A549 (cell line): ENCODE measurements around the gene SPATA46. TPM values are rescaled to one million over a fixed set of nuclear protein-coding genes. Genes with fewer than 3 reads are reported as not detected.
A peak's percentile ranks its signal among the peaks of the same experiment; 100 is the strongest.

ENCODE experiments used
- ATAC-seq, 2 experiments: fragments of 200-7000 bp in 1 of 2; fragments of >200 bp in 1 of 2; cut with Nextera tagmentation in 1 of 2; cut with Tn5 transposase in 1 of 2; 3 replicates each; pipeline versions ENCODE4 v1.8.0 to v1.9.1; 2018 to 2020; ENCODE audit warnings: mild to moderate bottlenecking in 1 of 2, moderate library complexity in 1 of 2
- CTCF ChIA-PET: fragments of 300-600 bp; sonication (Branson Sonifier 250); formaldehyde crosslinking; extraction: SDS; loops from one replicate; lab custom pipeline; 2021; ENCODE audit warnings: antibody characterized with exemption, inconsistent platforms; lab: Yijun Ruan, JAX
- POLR2A ChIA-PET: fragments of 350-600 bp; formaldehyde crosslinking; extraction: SDS; loops from one replicate; lab custom pipeline; 2021; ENCODE audit warnings: antibody characterized with exemption, inconsistent platforms; lab: Yijun Ruan, JAX
- DNase-seq, 2 experiments: peaks; one replicate each; pipeline versions ENCODE4 v3.0.0 to v3.0.0-alpha.2; 2011 to 2016; ENCODE audit warnings: low read depth in 1 of 2, low spot score in 1 of 2
- FAIRE-seq: peaks from 2 replicates; lab custom pipeline; 2011; peaks lifted over from hg19 to GRCh38; lab: Jason Lieb, UNC
- H3K27ac ChIP-seq, 2 experiments: fragments of >200 bp; sonication (Bioruptor Twin); formaldehyde crosslinking; 3 replicates each; pipeline ENCODE4 v1.5.1; 2016 to 2017
- H3K4me1 ChIP-seq: fragments of >200 bp; sonication (Bioruptor Twin); formaldehyde crosslinking; 3 replicates; pipeline ENCODE4 v1.6.1; 2016
- H3K4me2 ChIP-seq: fragments of >200 bp; sonication (Bioruptor Twin); formaldehyde crosslinking; 3 replicates; pipeline ENCODE4 v1.6.1; 2016
- H3K4me3 ChIP-seq: fragments of >200 bp; sonication (Bioruptor Twin); formaldehyde crosslinking; 3 replicates; pipeline ENCODE4 v1.5.1; 2016
- H3K9me3 ChIP-seq: fragments of >200 bp; sonication (Bioruptor Twin); formaldehyde crosslinking; 3 replicates; pipeline ENCODE4 v1.6.1; 2016
- BCL3 ChIP-seq: fragments of >200 bp; sonication (Bioruptor Twin); formaldehyde crosslinking; IDR thresholded peaks from 3 replicates; pipeline ENCODE4 v1.6.1; 2016
- BHLHE40 ChIP-seq: IDR thresholded peaks from 2 replicates; pipeline ENCODE4 v1.6.1; 2012; ENCODE audit warnings: low read depth, low read length, inconsistent platforms
- CBX8 ChIP-seq: fragments of 200-600 bp; sonication (generic); IDR thresholded peaks from 2 replicates; pipeline ENCODE4 v1.6.1; 2016
- CEBPB ChIP-seq, 2 experiments: fragments of >200 bp in 1 of 2; sonication (Bioruptor Twin) in 1 of 2; formaldehyde crosslinking in 1 of 2; IDR thresholded peaks; 2 replicates each; pipeline ENCODE4 v1.6.1; 2012 to 2016
- CTCF ChIP-seq: fragments of >200 bp; sonication (Bioruptor Twin); formaldehyde crosslinking; IDR thresholded peaks from 3 replicates; pipeline ENCODE4 v1.5.1; 2016
- EHMT2 ChIP-seq: fragments of 200-600 bp; sonication (generic); IDR thresholded peaks from 2 replicates; pipeline ENCODE4 v1.6.1; 2016; ENCODE audit warnings: antibody characterized with exemption, low read depth, mild to moderate bottlenecking, moderate library complexity
- ESRRA ChIP-seq: fragments of 150-350 bp; IDR thresholded peaks from 2 replicates; pipeline ENCODE4 v1.6.1; 2014; ENCODE audit warnings: mild to moderate bottlenecking, low read length, borderline replicate concordance
- FOXS1 ChIP-seq: fragments of 250-450 bp; sonication (Bioruptor Pico); IDR thresholded peaks from 2 replicates; pipeline ENCODE4 v1.5.0; 2020; ENCODE audit warnings: mild to moderate bottlenecking, moderate library complexity
- HOXB13 ChIP-seq: fragments of 250-450 bp; sonication (Bioruptor Pico); IDR thresholded peaks from 2 replicates; pipeline ENCODE4 v1.5.0; 2020; ENCODE audit warnings: low read depth, mild to moderate bottlenecking, moderate library complexity
- JUN ChIP-seq, 2 experiments: fragments of >200 bp; sonication (Bioruptor Twin); formaldehyde crosslinking; IDR thresholded peaks; 2 replicates in 1 of 2; 3 replicates in 1 of 2; pipeline ENCODE4 v1.6.1; 2016 to 2017
- NR3C1 ChIP-seq: fragments of >200 bp; sonication (Bioruptor Twin); formaldehyde crosslinking; IDR thresholded peaks from 3 replicates; pipeline ENCODE4 v1.6.1; 2017
- PHF8 ChIP-seq: fragments of 200-600 bp; sonication (generic); IDR thresholded peaks from 2 replicates; pipeline ENCODE4 v1.6.1; 2016; ENCODE audit warnings: low read depth, mild to moderate bottlenecking, antibody characterized with exemption, moderate library complexity, borderline replicate concordance
- POLR2AphosphoS2 ChIP-seq: conservative IDR thresholded peaks from 2 replicates; pipeline ENCODE4 v1.6.1; 2012; ENCODE audit warnings: low read length, improper control_type of control experiment, inconsistent platforms
- RAD21 ChIP-seq, 2 experiments: fragments of >200 bp in 1 of 2; sonication (Bioruptor Twin) in 1 of 2; formaldehyde crosslinking in 1 of 2; IDR thresholded peaks in 1 of 2; conservative IDR thresholded peaks in 1 of 2; 2 replicates in 1 of 2; 3 replicates in 1 of 2; pipeline ENCODE4 v1.6.1; 2012 to 2018; ENCODE audit warnings: inconsistent platforms in 1 of 2
- RARB ChIP-seq: fragments of 250-450 bp; sonication (Bioruptor Pico); IDR thresholded peaks from 2 replicates; pipeline ENCODE4 v1.8.0; 2021; ENCODE audit warnings: mild to moderate bottlenecking, moderate library complexity
- RCOR1 ChIP-seq: fragments of 150-350 bp; IDR thresholded peaks from 2 replicates; pipeline ENCODE4 v1.6.1; 2014; ENCODE audit warnings: antibody characterized with exemption, low read length, low read depth
- SREBF2 ChIP-seq: fragments of 450-650 bp; IDR thresholded peaks from 2 replicates; pipeline ENCODE4 v1.6.1; 2014; ENCODE audit warnings: mild to moderate bottlenecking, moderate library complexity
- WGBS: methylation state at CpG from one replicate; pipeline ENCODE4 v1.1.6; 2017; ENCODE audit errors: missing lambda C conversion rate; 5-methylcytosine and 5-hydroxymethylcytosine counted together
- polyA plus RNA-seq, 4 experiments: library from polyadenylated mRNA; depleted of rRNA in 3 of 4; stranded (reverse); fragments of >200 nt; fragmentation: RNase III in 1 of 4; extraction: RNeasy Plus Mini Kit Qiagen cat#74134 plus additional on column Dnase treatment in 1 of 4; gene quantifications; 2 replicates in 3 of 4; 3 replicates in 1 of 4; pipeline ENCODE4 v1.2.3, GENCODE V29; 2011 to 2017
- TF ChIP-seq, protein P1 (sequence below): IDR thresholded peaks from 2 replicates; pipeline ENCODE4 v1.6.1; 2012
- TF ChIP-seq, protein P2 (sequence below): IDR thresholded peaks from 2 replicates; pipeline ENCODE4 v1.6.1; 2012; ENCODE audit warnings: low read depth, borderline replicate concordance

Gene SPATA46
- polyA plus RNA-seq, 2 of the 4 experiments (the other 2 are of a cell fraction) = not detected

DNA sequence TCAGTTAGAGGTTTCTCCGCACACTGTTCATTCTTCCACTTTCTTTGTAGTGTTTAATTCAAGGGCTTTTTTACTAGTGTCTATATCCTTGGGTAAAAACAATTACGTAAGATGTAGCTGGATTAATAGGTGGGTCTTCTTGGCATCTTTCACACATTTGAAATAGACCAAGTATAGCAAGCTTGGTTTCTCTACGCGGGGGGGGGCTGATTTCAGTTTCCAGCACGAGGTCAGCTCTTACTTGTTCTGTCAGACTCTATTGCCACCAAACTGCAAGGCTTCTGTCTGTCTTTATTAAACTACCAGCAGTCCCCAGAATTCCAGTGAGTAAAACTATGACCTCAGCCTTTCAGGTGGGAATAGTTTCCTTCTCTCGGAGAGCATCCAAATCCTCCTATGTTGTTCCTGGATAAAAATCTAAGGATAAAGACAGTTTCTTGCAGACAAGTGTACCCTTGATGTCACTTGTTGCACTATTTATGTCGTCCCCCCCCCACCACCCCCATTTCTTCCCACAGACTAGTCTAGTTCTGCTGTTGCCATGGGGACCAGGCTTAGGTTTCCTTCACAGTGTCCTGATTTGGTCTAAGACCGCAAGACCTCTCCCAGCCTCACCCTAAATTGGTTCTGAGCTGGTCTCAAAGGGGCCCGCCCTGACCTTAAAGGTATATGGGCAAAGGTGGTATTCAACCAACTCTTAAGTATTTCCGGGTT, 17.0 kb downstream of the SPATA46 start:
- no peak overlapping the region for H3K4me2 ChIP-seq
- ATAC-seq (no peak), DNase-seq (no peak), FAIRE-seq (no peak)
- 65% methylated on average over 10 of the region's 10 CpGs for WGBS
- ChIA-PET CTCF (interaction anchor here (0.6 to 0.9 kb wide), 4 partner anchors 10 to 303 kb away, joined by 3 read pairs; no protein-coding TSS in a partner anchor), POLR2A (no interaction called here)
- H3K9me3 ChIP-seq = no peaks in the 10 kb centered on the region
- no peaks in the 10 kb centered on the region for H3K4me1 ChIP-seq
- H3K4me3 ChIP-seq = no peak overlapping the region
- TF ChIP-seq, protein P1, sequence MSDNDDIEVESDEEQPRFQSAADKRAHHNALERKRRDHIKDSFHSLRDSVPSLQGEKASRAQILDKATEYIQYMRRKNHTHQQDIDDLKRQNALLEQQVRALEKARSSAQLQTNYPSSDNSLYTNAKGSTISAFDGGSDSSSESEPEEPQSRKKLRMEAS = no peak
- no peak for TF ChIP-seq HOXB13 (CRISPR knock-in tag)
- TF ChIP-seq BCL3 = no peak
- no peak for TF ChIP-seq ESRRA
- no peak for TF ChIP-seq POLR2AphosphoS2
- TF ChIP-seq RARB (CRISPR knock-in tag) = no peak
- no peak for TF ChIP-seq CBX8
- TF ChIP-seq JUN (IDR thresholded peaks at IDR 0.05) = no peak
- TF ChIP-seq RCOR1 = no peak
- TF ChIP-seq PHF8 = no peak
- no peak for TF ChIP-seq CEBPB (IDR thresholded peaks at IDR 0.05)
- TF ChIP-seq NR3C1 = no peak
- no peak for TF ChIP-seq SREBF2
- no peak for TF ChIP-seq EHMT2
- H3K27ac ChIP-seq = no peak overlapping the region

DNA sequence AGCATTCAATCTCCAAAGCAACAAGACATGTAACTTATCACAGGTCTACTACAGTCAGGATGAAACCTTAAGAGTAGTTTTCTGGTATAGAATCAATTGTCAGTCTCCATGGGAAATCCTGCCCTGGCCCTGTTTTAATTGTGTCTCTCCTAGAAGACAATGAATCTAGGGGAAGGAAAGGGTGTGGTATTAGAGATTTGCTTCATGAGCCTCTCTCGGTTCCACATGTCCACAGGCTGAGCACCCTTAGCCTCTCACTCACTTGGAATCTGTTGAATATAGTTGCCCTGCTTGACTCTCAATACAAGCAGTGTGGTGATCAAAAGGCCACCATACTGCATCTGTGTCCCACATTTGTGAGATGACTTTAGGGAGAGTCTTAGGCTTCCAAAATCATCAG, 17.7 kb downstream of the SPATA46 start:
- Histone ChIP-seq H3K4me2 (no peak overlapping the region), H3K4me1 (no peaks in the 10 kb centered on the region), H3K9me3 (no peaks in the 10 kb centered on the region), H3K4me3 (no peak overlapping the region), H3K27ac (no peak overlapping the region)
- POLR2A ChIA-PET = no interaction called here
- ATAC-seq (no peak), FAIRE-seq (no peak), DNase-seq (no peak)
- TF ChIP-seq POLR2AphosphoS2 (no peak), BHLHE40 (no peak), FOXS1 (CRISPR knock-in tag) (no peak)
- CTCF ChIA-PET = interaction anchor here (0.6 kb wide), 1 partner anchor 255 kb away, joined by 3 read pairs; no protein-coding TSS in a partner anchor
- WGBS = 21% methylated on average over 1 of the region's 1 CpG

DNA sequence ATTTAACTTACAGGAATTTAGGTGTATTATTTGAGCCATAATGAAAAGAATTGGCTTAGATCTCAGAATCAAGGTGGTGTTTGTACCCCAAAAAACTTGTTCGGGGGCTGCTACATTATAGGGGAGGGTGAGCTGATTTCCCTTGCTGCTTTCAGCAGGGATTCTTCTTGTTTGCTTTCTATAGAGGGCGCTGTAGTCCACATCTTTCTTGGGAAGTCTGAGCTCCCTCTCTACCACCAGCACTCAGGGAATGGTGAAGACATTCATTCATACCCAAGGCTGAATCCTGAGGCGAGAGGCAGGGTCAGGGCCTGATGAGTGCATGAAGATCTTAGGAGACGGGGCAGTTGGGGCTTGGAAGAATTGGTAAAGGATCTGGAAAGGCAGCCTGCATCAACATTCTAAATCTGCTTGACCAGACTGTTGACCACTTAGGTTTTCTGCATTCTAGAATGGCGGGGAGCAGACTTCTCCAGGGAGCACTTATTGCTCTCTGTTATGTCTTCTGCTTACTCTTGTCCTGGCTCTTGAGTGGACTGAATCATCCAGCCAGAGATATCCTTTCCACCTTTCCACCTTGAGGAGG, 18.9 kb downstream of the SPATA46 start:
- 18% methylated on average over 5 of the region's 5 CpGs for WGBS
- FAIRE-seq (no peak), ATAC-seq (peak in 1 of 2 experiments; percentile 81; a peak in 3 of 6 replicates), DNase-seq (peak; percentile 18 to 55)
- ChIA-PET POLR2A (no interaction called here), CTCF (interaction anchor here (0.7 to 1.6 kb wide), 4 partner anchors 8 to 442 kb away, joined by 3 to 5 read pairs (median 4); no protein-coding TSS in a partner anchor)
- Histone ChIP-seq H3K4me3 (no peak overlapping the region), H3K27ac (no peak overlapping the region), H3K4me1 (no peaks in the 10 kb centered on the region), H3K4me2 (no peak overlapping the region), H3K9me3 (no peaks in the 10 kb centered on the region)
- TF ChIP-seq RARB (CRISPR knock-in tag) = no peak
- TF ChIP-seq CTCF = peak; percentile 36; the same call in 2 of the 3 replicates
- peak; percentile 35 to 62 for TF ChIP-seq RAD21 (conservative IDR thresholded peaks at IDR 0.05 in 1 of 2, IDR thresholded peaks at IDR 0.05 in 1 of 2)
- TF ChIP-seq, protein P2, sequence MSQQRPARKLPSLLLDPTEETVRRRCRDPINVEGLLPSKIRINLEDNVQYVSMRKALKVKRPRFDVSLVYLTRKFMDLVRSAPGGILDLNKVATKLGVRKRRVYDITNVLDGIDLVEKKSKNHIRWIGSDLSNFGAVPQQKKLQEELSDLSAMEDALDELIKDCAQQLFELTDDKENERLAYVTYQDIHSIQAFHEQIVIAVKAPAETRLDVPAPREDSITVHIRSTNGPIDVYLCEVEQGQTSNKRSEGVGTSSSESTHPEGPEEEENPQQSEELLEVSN = no peak
